NB4 (cell line): ENCODE data around the gene AMFR.

Experiments used
- CTCF ChIP-seq: IDR thresholded peaks from one replicate; pipeline ENCODE4 v1.5.1; 2012; ENCODE audit warnings: low read depth, low read length
- POLR2A ChIP-seq: IDR thresholded peaks from 2 replicates; pipeline ENCODE4 v1.6.1; 2011; ENCODE audit warnings: mild to moderate bottlenecking; ENCODE audit not compliant: insufficient read length; ENCODE audit errors: extremely low read depth

GRCh38 chr16:56420613-56421012, 4.7 kb downstream of the AMFR start:
- no peak for TF ChIP-seq POLR2A
- TF ChIP-seq CTCF: no peak
